Natural killer cell treated with Interleukin-12 subunit alpha and Interleukin-12 subunit beta and Interleukin-15 and Interleukin-18, amount 100 ng/mL, for 72 hours (primary cell): ENCODE measurements around the gene SAMHD1. TPM values are rescaled to one million over a fixed set of nuclear protein-coding genes. Genes with fewer than 3 reads are reported as not detected.

Source experiments
- ATAC-seq, 2 donors: fragments of 150-1000 bp; cut with Tn5 transposase in 1 of 2; sonication (Bioruptor Pico), chemical (Tn5 transposase) in 1 of 2; 2 replicates each; pipeline ENCODE4 v1.10.0; 2021
- DNase-seq: peaks from one replicate; pipeline ENCODE4 v3.0.0; 2022; ENCODE audit warnings: low spot score
- H3K27ac Mint-ChIP-seq, 2 donors: 1 replicate in 1 of 2; 2 replicates in 1 of 2; pipeline ENCODE4 v1.8.0; 2022; ENCODE audit warnings: mixed read lengths in 2 of 2, mild to moderate bottlenecking in 1 of 2, moderate library complexity in 1 of 2
- H3K27me3 Mint-ChIP-seq, 2 donors: 1 replicate in 1 of 2; 2 replicates in 1 of 2; pipeline ENCODE4 v1.8.0; 2022; ENCODE audit warnings: mixed read lengths in 2 of 2
- H3K36me3 Mint-ChIP-seq: one replicate; pipeline ENCODE4 v1.8.0; 2022; ENCODE audit warnings: mixed read lengths
- H3K4me1 Mint-ChIP-seq, 2 donors: 1 replicate in 1 of 2; 2 replicates in 1 of 2; pipeline ENCODE4 v1.8.0; 2022; ENCODE audit warnings: low read depth in 2 of 2, mixed read lengths in 2 of 2, mild to moderate bottlenecking in 1 of 2
- H3K4me3 Mint-ChIP-seq: one replicate; pipeline ENCODE4 v1.8.0; 2022; ENCODE audit warnings: mixed read lengths
- H3K9me3 Mint-ChIP-seq: 2 replicates; pipeline ENCODE4 v1.8.0; 2022; ENCODE audit warnings: mixed read lengths
- total RNA-seq, 2 donors: library from RNA; stranded (reverse); gene quantifications; one replicate each; pipeline ENCODE4 v1.2.3, GENCODE V29; 2022

SAMHD1 gene
- total RNA-seq, 2 donors from 2014 or later = 74.9 to 86.0 TPM

DNA sequence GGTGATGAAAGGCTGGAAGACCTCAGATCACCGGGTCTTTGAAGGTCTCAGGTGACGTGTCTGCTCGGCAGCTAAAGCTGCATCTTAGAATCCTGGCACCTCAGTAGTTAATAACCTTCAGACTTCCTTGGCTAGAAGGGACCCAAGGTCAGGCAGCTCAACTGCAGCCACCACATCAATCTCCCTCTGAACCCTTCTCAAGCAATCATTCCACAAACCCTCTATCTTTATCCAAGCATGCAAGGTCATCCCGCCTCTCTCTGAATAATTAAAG lies 92.3 kb downstream of the SAMHD1 start:
- no peaks in the 10 kb centered on the region for H3K9me3 Mint-ChIP-seq
- ATAC-seq = no peak

DNA sequence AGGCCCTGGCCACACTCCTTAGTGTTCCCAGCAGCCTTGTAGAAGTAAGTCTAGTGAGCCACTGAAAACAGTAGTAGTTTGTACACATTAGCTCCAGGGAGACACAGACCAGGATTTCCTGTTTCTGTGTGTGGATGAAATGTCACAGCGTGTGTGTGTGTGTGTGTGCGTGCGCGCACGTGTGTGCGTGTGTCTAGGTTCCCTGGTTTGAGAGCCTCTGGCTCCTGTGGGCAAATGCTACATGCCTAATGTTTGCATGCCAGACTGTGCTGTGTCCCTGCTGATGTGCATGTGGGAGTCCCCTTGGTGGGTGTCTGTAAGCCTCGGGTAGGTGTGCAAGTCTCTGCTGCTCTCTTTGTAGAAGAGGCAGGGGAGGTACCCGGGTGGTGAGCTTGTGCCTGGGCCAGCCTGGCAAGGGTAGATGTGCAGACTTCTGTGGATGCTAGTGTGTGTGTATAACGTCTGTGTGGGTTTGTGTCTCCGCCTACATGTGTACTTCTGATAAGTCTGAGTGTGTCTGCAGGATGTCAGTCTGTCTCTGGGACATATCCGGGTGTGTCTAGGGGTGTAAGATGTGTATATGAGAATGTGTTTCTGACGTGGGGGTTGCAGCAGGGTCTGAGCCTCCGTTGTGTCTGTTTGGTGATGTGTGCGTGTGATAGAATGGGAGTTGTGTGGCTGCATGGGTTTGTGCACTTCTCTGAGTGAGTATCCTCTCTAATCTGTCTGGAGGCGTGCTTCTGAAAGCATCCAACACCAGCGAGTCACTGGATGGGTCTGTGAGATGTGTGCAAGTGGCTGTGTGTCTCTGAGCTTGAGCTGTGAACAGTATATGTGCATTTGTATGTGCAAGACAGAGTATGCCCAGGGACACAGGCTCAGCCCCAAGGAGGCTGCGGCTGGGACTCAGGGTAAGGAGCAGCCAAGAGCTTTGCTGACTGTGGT lies 94.5 kb downstream of the SAMHD1 start:
- H3K27me3 Mint-ChIP-seq = no peaks in the 10 kb centered on the region
- peaks cover 5 to 6% of the 10 kb centered on the region in 2 donors for H3K4me1 Mint-ChIP-seq
- H3K36me3 Mint-ChIP-seq = no peaks in the 10 kb centered on the region
- H3K4me3 Mint-ChIP-seq = no peak overlapping the region
- DNase-seq (no peak), ATAC-seq (no peak)
- no peak overlapping the region for H3K27ac Mint-ChIP-seq
- H3K9me3 Mint-ChIP-seq = no peaks in the 10 kb centered on the region

More for the DNA sequence above, 92.3 kb downstream of the SAMHD1 start:
- H3K4me3 Mint-ChIP-seq = no peak overlapping the region
- no peaks in the 10 kb centered on the region for H3K36me3 Mint-ChIP-seq
- no peak for DNase-seq
- H3K27me3 Mint-ChIP-seq = no peaks in the 10 kb centered on the region
- no peak overlapping the region for H3K27ac Mint-ChIP-seq
- H3K4me1 Mint-ChIP-seq = peaks cover 5 to 6% of the 10 kb centered on the region in 2 donors

DNA sequence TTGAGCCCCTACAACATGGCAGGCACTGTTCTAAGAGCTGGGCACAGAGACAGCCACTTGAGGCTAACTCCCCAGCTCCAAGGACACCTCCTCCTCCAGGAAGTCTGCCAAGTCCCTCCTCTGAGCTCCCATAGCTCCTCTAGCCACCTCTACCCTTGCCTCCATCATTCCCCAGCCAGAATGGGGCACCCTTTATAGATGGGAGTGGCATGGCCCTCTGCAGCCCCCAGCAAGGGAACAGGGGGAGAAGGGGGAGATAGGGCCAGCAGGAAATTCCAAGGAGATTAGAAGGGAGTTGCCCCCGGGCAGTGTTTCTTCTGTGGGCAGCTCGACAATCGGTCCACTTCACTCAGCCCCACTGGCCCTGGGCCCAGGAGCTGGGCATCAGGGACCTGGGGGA lies 95.3 kb downstream of the SAMHD1 start:
- Mint-ChIP-seq H3K27ac (no peak overlapping the region), H3K9me3 (no peaks in the 10 kb centered on the region), H3K4me1 (peaks cover 5 to 6% of the 10 kb centered on the region in 2 donors), H3K36me3 (no peaks in the 10 kb centered on the region), H3K27me3 (no peaks in the 10 kb centered on the region), H3K4me3 (no peak overlapping the region)
- no peak for ATAC-seq
- no peak for DNase-seq

DNA sequence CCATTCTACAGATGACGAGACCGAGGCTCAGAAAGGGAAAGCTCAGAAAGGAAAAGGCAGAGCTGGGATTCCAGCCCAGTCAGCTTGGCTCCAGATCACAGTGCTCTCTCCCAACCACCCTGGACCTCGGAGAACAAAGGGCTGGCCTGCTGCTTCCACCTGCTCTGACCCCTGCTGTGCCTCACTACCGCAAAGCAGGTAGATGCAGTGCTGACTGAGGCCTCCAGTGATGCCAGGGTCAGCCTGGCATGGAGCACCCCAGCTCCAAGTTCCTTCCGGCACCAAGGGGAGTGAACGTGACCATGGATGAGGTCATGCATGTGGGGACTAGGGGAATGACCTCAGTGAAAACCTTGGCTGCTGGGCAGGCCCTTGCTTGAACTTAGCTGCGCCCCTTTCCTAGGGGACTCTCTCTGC lies 96.3 kb downstream of the SAMHD1 start:
- no peak overlapping the region for H3K27ac Mint-ChIP-seq
- no peak overlapping the region for H3K4me3 Mint-ChIP-seq
- no peaks in the 10 kb centered on the region for H3K9me3 Mint-ChIP-seq
- no peaks in the 10 kb centered on the region for H3K36me3 Mint-ChIP-seq
- DNase-seq (no peak), ATAC-seq (no peak)
- no peaks in the 10 kb centered on the region for H3K27me3 Mint-ChIP-seq
- H3K4me1 Mint-ChIP-seq = peaks cover 5 to 6% of the 10 kb centered on the region in 2 donors

DNA sequence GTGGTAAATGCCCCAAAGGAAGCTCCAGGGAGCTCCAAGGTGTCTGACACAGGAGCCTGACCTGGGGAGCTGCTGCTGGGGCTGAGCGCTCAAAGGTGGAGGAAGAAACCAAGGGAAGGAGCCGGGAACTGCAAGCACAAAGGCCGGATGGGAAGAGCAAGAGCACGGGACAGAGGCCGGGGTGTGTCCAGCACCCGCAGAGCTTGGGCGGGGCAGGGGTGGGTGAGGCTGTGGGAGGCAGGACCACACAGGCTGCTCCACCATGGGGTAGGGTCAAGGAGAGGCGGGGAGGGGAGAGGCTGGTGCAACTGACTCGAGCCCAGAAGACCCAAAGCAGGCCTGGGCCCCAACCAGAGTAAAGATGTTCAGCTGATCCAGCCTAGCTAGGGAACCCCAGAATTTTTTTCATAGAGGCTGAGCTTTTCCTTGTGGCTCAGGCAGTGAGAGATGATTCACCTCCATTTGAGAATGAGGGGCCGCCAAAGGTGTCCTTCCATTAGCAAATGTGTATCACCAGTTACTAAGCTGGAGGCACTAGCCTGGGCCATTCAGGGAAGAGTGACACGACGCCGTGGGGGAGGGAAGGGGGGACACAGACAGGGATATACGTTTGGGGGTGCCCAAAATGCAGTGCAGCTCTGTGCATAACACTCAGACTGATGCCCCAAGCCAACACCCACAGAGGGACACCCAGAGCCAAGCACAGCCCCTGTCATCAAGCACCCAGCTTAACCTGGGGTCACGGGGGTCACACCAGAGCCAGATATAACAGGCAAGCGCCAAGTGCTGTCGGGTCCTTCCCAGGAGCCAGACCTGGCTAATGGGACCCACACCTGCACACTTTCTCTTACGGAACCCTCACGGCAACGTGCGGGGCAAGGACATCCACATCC lies 96.9 kb downstream of the SAMHD1 start:
- H3K27me3 Mint-ChIP-seq = no peaks in the 10 kb centered on the region
- no peaks in the 10 kb centered on the region for H3K36me3 Mint-ChIP-seq
- ATAC-seq (no peak), DNase-seq (no peak)
- no peaks in the 10 kb centered on the region for H3K9me3 Mint-ChIP-seq
- H3K4me1 Mint-ChIP-seq = peaks cover 5 to 6% of the 10 kb centered on the region in 2 donors
- no peak overlapping the region for H3K27ac Mint-ChIP-seq
- H3K4me3 Mint-ChIP-seq = no peak overlapping the region

DNA sequence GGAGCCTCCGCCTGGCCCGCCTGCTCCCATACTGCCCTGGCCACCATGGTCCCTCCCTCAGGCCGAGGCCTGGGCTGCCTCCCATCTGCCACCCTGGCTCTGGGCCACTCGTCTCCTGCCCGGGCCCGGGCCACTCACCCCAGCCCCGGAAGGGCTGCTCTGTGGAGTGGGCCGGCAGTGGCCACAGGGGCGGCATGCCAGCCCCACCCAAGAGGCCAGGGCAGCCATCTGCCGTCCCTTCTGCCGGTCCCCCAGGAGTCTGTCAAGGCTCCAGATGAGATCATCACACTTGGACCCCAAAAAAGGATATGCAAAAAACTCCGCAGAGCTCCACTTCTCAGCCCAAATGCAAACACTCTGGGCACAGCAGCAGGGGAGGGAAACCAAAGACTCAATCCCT lies 99.3 kb downstream of the SAMHD1 start:
- H3K36me3 Mint-ChIP-seq = no peaks in the 10 kb centered on the region
- ATAC-seq = no peak
- no peak for DNase-seq
- H3K9me3 Mint-ChIP-seq = no peaks in the 10 kb centered on the region
- no peaks in the 10 kb centered on the region for H3K27me3 Mint-ChIP-seq
- no peak overlapping the region for H3K27ac Mint-ChIP-seq
- peaks cover 3 to 4% of the 10 kb centered on the region in 2 donors for H3K4me1 Mint-ChIP-seq
- no peak overlapping the region for H3K4me3 Mint-ChIP-seq

DNA sequence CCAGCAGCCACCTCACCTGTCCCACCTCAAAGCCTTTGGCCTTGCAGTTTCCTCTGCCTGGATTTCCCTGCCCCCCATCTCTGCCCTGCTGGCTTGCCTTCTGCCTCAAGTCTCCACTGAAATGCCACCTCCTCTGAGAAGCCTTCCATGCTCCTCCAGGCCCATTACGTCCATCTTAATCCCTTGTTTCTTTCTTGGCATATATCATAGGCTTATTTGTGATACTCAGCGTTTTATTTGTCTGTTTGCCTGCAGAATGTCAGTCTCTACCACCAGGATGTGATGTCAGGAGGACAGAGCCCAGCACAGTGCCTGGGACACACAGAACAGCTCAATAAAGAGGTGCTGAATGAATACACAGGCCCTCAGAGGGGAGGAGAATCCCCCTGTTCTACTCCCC lies 100.0 kb downstream of the SAMHD1 start:
- Mint-ChIP-seq H3K4me3 (no peak overlapping the region), H3K27ac (no peak overlapping the region), H3K27me3 (no peaks in the 10 kb centered on the region), H3K4me1 (no peaks in the 10 kb centered on the region), H3K36me3 (no peaks in the 10 kb centered on the region), H3K9me3 (no peaks in the 10 kb centered on the region)
- no peak for ATAC-seq
- DNase-seq = no peak

DNA sequence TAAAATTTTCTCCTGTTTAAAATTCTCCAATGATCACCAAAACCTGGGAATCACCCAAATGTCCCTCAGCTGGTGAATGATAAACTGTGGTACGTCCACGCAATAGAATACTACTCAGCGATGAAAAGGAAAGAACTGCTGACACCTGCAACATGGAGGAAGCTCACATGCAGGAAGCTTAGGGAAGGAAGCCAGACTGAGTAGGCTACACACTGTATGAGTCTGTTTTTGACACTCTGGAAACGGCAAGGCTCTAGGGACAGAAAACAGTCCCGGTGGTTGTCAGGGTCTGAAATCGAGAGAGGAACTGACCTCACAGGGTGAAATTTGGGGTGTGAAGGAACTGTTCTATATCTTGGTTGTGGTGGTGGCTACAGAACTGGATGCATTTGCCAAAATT lies 100.7 kb downstream of the SAMHD1 start:
- Mint-ChIP-seq H3K4me3 (no peak overlapping the region), H3K4me1 (peaks cover 0 to 3% of the 10 kb centered on the region in 2 donors), H3K27ac (no peak overlapping the region), H3K27me3 (no peaks in the 10 kb centered on the region), H3K9me3 (no peaks in the 10 kb centered on the region), H3K36me3 (no peaks in the 10 kb centered on the region)
- no peak for DNase-seq
- no peak for ATAC-seq

DNA sequence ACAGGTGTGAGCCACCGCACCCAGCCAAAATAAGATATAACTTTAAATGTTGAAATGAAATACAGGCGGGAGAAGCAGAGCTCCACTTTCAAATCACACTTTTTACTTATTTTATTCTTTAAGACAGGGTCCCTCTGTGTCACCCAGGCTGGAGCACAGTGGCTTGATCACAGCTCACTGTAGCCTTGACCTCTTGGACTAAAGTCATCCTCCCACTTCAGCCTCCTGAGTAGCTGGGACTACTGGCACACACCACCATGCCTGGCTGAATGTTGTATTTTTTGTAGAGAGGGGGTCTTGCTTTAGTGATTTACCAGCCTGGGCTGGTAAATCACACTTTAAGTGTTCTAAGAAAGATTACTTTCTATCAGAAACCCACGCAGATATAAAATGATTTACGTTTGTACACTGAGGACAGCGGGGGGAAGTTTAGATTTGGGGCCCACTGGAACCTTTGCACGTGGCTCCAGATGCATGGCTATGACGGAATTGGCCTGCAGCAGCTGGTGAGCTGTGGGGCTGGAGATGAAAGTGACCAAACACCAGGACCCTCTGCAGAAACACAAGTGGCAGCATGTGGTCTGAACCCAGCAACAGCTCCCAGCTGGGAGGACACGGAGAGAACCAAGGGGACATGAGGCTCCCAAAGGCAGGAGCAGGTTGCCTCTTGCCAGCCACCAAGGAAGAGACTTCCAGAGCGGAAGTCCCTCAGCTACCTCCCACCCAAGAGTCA lies 102.0 kb downstream of the SAMHD1 start:
- no peaks in the 10 kb centered on the region for H3K36me3 Mint-ChIP-seq
- no peak for ATAC-seq
- H3K9me3 Mint-ChIP-seq = no peaks in the 10 kb centered on the region
- no peaks in the 10 kb centered on the region for H3K27me3 Mint-ChIP-seq
- no peak for DNase-seq
- no peak overlapping the region for H3K27ac Mint-ChIP-seq
- H3K4me1 Mint-ChIP-seq = peaks cover 0 to 3% of the 10 kb centered on the region in 2 donors
- H3K4me3 Mint-ChIP-seq = no peak overlapping the region

DNA sequence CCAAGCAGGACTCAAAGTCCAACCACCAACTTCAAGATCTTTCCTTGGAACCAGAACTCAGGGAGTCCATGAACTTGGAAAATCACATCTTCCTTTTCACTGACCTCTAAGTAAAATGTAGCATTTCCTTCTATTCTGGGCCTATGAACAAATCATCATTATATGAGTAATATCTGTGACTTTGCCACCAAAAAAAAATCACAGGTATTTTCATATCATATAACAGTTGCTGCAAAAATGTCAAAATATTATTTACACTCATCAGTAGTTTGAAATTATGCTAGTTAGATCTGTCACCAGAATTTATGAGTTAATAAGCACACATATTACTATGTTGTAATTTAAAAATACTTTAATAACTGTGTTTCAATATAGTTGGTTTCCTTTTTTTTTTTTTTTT lies 102.8 kb downstream of the SAMHD1 start:
- Mint-ChIP-seq H3K4me3 (no peak overlapping the region), H3K36me3 (no peaks in the 10 kb centered on the region), H3K4me1 (peaks cover 2 to 3% of the 10 kb centered on the region in 2 donors), H3K27me3 (no peaks in the 10 kb centered on the region), H3K27ac (no peak overlapping the region), H3K9me3 (no peaks in the 10 kb centered on the region)
- DNase-seq (no peak), ATAC-seq (no peak)

DNA sequence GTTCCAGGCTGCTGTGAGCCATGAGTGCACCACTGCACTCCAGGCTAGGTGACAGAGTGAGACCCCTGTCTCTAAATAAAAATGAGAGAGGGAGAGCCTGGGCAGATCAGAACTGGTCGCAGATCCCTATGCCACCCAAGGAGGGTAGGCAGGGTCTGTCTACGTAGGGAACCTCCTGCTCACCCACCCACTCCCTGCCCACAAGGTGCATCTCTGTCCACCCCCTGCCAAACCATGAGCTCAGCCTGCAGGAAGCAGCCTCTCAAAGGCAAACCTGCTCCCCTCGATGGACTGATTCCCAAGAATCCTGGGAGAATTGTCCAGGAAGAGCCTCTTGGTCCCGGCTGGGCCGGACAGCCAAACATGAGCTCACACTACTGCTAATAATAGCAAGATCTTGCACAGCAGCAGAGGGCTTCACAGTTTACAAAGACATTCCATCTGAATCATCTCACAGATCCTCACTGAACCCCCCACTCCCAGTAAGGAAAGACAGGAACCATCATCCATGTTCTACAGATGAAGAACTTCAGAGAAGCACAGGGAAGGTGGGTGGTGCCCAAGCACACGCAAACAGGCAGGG lies 103.3 kb downstream of the SAMHD1 start:
- no peaks in the 10 kb centered on the region for H3K9me3 Mint-ChIP-seq
- H3K36me3 Mint-ChIP-seq = no peaks in the 10 kb centered on the region
- no peak overlapping the region for H3K4me3 Mint-ChIP-seq
- no peaks in the 10 kb centered on the region for H3K27me3 Mint-ChIP-seq
- H3K4me1 Mint-ChIP-seq = peaks cover 7 to 8% of the 10 kb centered on the region in 2 donors
- no peak overlapping the region for H3K27ac Mint-ChIP-seq
- ATAC-seq (no peak), DNase-seq (no peak)

DNA sequence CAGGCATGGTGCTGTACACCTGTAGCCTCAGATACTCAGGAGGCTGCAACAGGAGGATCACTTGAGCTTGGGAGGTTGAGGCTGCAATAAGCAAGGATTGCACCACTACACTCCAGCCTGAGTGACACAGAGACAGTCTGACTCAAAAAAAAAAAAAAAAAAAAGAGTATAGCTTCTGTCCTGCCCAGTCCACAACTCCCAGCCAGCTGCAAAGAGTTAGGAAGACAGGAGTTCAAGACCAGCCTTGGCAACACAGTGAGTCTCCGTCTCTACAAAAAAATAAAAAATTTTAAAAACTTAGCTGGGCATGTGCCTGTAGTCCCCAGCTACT lies 103.8 kb downstream of the SAMHD1 start:
- Mint-ChIP-seq H3K4me1 (peaks cover 8 to 10% of the 10 kb centered on the region in 2 donors), H3K36me3 (no peaks in the 10 kb centered on the region), H3K9me3 (no peaks in the 10 kb centered on the region), H3K27me3 (no peaks in the 10 kb centered on the region), H3K27ac (no peak overlapping the region), H3K4me3 (no peak overlapping the region)
- ATAC-seq = no peak
- no peak for DNase-seq

DNA sequence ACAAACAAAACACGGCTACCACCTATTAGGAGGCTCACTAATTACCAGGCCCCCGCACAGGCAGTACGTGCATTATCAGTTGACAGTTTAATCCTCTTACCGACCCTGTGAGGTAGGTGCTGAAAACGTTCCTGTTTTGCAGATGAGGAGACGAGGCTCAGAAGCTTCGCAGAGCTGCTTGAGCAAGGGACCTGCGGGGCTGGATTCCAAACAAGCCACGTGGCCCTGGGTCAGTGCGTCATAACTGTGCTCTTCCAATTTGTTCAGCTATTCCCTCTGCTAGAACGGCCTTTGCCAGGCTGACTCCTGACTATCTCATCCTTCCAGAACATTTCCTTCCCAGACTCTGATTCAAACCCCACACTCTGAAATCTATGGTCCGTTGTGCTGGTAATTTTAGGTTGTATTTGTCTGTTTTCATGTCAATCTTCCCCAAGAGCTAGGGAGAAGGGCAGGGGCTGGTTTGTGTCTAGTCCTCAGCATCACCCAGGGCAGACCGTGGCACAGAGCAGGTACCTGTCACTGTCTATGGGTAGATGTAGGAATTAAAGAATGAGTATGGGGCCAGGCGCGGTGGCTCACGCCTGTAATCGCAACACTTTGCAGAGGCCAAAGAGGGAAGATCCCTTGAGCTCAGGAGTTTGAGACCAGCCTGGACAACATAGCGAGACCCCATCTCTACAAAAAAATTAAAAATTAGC lies 104.3 kb downstream of the SAMHD1 start:
- no peak for DNase-seq
- Mint-ChIP-seq H3K27me3 (no peaks in the 10 kb centered on the region), H3K9me3 (no peaks in the 10 kb centered on the region)

More for the DNA sequence above, 104.3 kb downstream of the SAMHD1 start:
- Mint-ChIP-seq H3K36me3 (no peaks in the 10 kb centered on the region), H3K4me1 (peaks cover 8 to 11% of the 10 kb centered on the region in 2 donors), H3K27ac (no peak overlapping the region), H3K4me3 (no peak overlapping the region)
- ATAC-seq = no peak
